Activated naive CD8-positive, alpha-beta T cell treated with anti-CD3 and anti-CD28 coated beads, Interleukin-2, amount 10 ng/mL, durations not matched to agents 7 days and 5 days (primary cell): Measurements from ENCODE around the gene GPR183. TPM values are rescaled to one million over a fixed set of nuclear protein-coding genes. Genes with fewer than 3 reads are reported as not detected.

Source experiments
- ATAC-seq: fragments of 150-1000 bp; cut with Tn5 transposase; one replicate; pipeline ENCODE4 v1.10.0; 2021; ENCODE audit warnings: low read depth, moderate library complexity
- POLR2A ChIA-PET: fragments of 350-600 bp; sonication (Branson Sonifier 250); formaldehyde crosslinking; loops from one replicate; lab custom pipeline; 2021; ENCODE audit warnings: antibody characterized with exemption; lab: Charles Lee
- DNase-seq: peaks from one replicate; pipeline ENCODE4 v3.0.0; 2021
- H3K27ac Mint-ChIP-seq: one replicate; pipeline ENCODE4 v1.8.0; 2022; ENCODE audit warnings: mild to moderate bottlenecking, mixed read lengths
- H3K27me3 Mint-ChIP-seq: one replicate; pipeline ENCODE4 v1.8.0; 2022; ENCODE audit warnings: mild to moderate bottlenecking, moderate library complexity, mixed read lengths
- H3K36me3 Mint-ChIP-seq: one replicate; pipeline ENCODE4 v1.8.0; 2021; ENCODE audit warnings: mild to moderate bottlenecking, mixed read lengths
- H3K4me1 Mint-ChIP-seq: one replicate; pipeline ENCODE4 v1.8.0; 2021; ENCODE audit warnings: mixed read lengths
- H3K4me3 Mint-ChIP-seq: one replicate; pipeline ENCODE4 v1.8.0; 2022; ENCODE audit warnings: mild to moderate bottlenecking, moderate library complexity, mixed read lengths
- H3K9me3 Mint-ChIP-seq: one replicate; pipeline ENCODE4 v1.8.0; 2021; ENCODE audit warnings: mixed read lengths
- total RNA-seq, 2 experiments: library from RNA; stranded (reverse); gene quantifications; one replicate each; pipeline ENCODE4 v1.2.3, GENCODE V29; 2021

The GPR183 gene
- total RNA-seq, 2 experiments from 2014 or later = 36.4 to 44.9 TPM

GRCh38 chr13:99265162-99265800 lies 41.9 kb downstream of the GPR183 start:
- peaks cover 43% of the 10 kb centered on the region for H3K4me1 Mint-ChIP-seq
- DNase-seq (no peak), ATAC-seq (no peak)
- no peaks in the 10 kb centered on the region for H3K9me3 Mint-ChIP-seq
- H3K27me3 Mint-ChIP-seq = no peaks in the 10 kb centered on the region
- H3K27ac Mint-ChIP-seq = no peak overlapping the region
- POLR2A ChIA-PET = interaction anchor here (0.8 to 3.0 kb wide), 7 partner anchors 47 to 178 kb away, joined by 3 to 37 read pairs (median 3); partner anchors contain the start of gene UBAC2
- H3K4me3 Mint-ChIP-seq = no peak overlapping the region
- H3K36me3 Mint-ChIP-seq = peaks cover 4% of the 10 kb centered on the region

GRCh38 chr13:99264051-99264450 lies 43.1 kb downstream of the GPR183 start:
- Mint-ChIP-seq H3K27me3 (no peaks in the 10 kb centered on the region), H3K36me3 (peaks cover 12% of the 10 kb centered on the region), H3K4me3 (no peak overlapping the region), H3K4me1 (peaks cover 52% of the 10 kb centered on the region), H3K9me3 (no peaks in the 10 kb centered on the region), H3K27ac (peak overlapping the region; percentile 71)
- POLR2A ChIA-PET = interaction anchor here (1.3 to 3.0 kb wide), 5 partner anchors 45 to 87 kb away, joined by 3 to 37 read pairs (median 6); partner anchors contain the start of gene UBAC2
- ATAC-seq (peak; percentile 39), DNase-seq (no peak)

- POLR2A ChIA-PET = interaction anchor here (0.7 to 3.0 kb wide), 4 partner anchors 45 to 87 kb away, joined by 3 to 37 read pairs (median 5); partner anchors contain the start of gene UBAC2
- H3K27ac Mint-ChIP-seq = peak overlapping the region; percentile 71
Observed at GRCh38 chr13:99263126-99263785, 43.9 kb downstream of the GPR183 start.

GRCh38 chr13:99261059-99261458 lies 46.1 kb downstream of the GPR183 start:
- no peaks in the 10 kb centered on the region for H3K9me3 Mint-ChIP-seq
- peak overlapping the region; percentile 34 for H3K27ac Mint-ChIP-seq
- POLR2A ChIA-PET = interaction anchor here (0.6 to 2.0 kb wide), 5 partner anchors 57 to 136 kb away, joined by 3 to 12 read pairs (median 5); partner anchors contain the start of gene UBAC2
- H3K4me3 Mint-ChIP-seq = no peak overlapping the region
- H3K4me1 Mint-ChIP-seq = peaks cover 56% of the 10 kb centered on the region
- no peak for DNase-seq
- H3K36me3 Mint-ChIP-seq = peaks cover 18% of the 10 kb centered on the region
- H3K27me3 Mint-ChIP-seq = no peaks in the 10 kb centered on the region
- no peak for ATAC-seq

More at GRCh38 chr13:99263126-99263785, 43.9 kb downstream of the GPR183 start:
- no peaks in the 10 kb centered on the region for H3K9me3 Mint-ChIP-seq
- no peak for DNase-seq
- H3K27me3 Mint-ChIP-seq = no peaks in the 10 kb centered on the region
- peaks cover 53% of the 10 kb centered on the region for H3K4me1 Mint-ChIP-seq
- no peak for ATAC-seq
- H3K4me3 Mint-ChIP-seq = no peak overlapping the region
- H3K36me3 Mint-ChIP-seq = peaks cover 12% of the 10 kb centered on the region

- H3K4me3 Mint-ChIP-seq = peak overlapping the region; percentile 90
Observed at GRCh38 chr13:99260216-99260615, 47.0 kb downstream of the GPR183 start.

GRCh38 chr13:99258946-99259345 lies 48.3 kb downstream of the GPR183 start:
- Mint-ChIP-seq H3K27ac (peak overlapping the region; percentile 94), H3K27me3 (no peaks in the 10 kb centered on the region), H3K4me1 (peaks cover 52% of the 10 kb centered on the region), H3K9me3 (no peaks in the 10 kb centered on the region), H3K4me3 (peak overlapping the region; percentile 90), H3K36me3 (peaks cover 31% of the 10 kb centered on the region)
- POLR2A ChIA-PET = interaction anchor here (0.6 to 4.4 kb wide), 10 partner anchors 16 to 1329 kb away, joined by 3 to 106 read pairs (median 6); partner anchors contain the start of gene UBAC2
- ATAC-seq = peak; percentile 59
- no peak for DNase-seq

More at GRCh38 chr13:99260216-99260615, 47.0 kb downstream of the GPR183 start:
- H3K27ac Mint-ChIP-seq = peak overlapping the region; percentile 94
- no peaks in the 10 kb centered on the region for H3K27me3 Mint-ChIP-seq
- DNase-seq (no peak), ATAC-seq (no peak)
- POLR2A ChIA-PET = interaction anchor here (1.1 to 2.0 kb wide), 7 partner anchors 43 to 115 kb away, joined by 3 to 12 read pairs (median 3); partner anchors contain the start of gene UBAC2
- peaks cover 55% of the 10 kb centered on the region for H3K4me1 Mint-ChIP-seq
- H3K36me3 Mint-ChIP-seq = peaks cover 22% of the 10 kb centered on the region
- no peaks in the 10 kb centered on the region for H3K9me3 Mint-ChIP-seq

- DNase-seq = no peak
- POLR2A ChIA-PET = interaction anchor here (0.6 to 4.4 kb wide), 11 partner anchors 17 to 1330 kb away, joined by 3 to 106 read pairs (median 5); partner anchors contain the start of gene UBAC2
Observed at GRCh38 chr13:99258210-99258860, 48.9 kb downstream of the GPR183 start, which contains the start of gene GPR18. TSS of gene GPR18 (minus strand) at chr13:99258379. CDS start at chr13:99255872, 2,507 bp downstream.

GRCh38 chr13:99257291-99257690 lies 49.9 kb downstream of the GPR183 start:
- peak overlapping the region; percentile 81 for H3K27ac Mint-ChIP-seq
- H3K9me3 Mint-ChIP-seq = no peaks in the 10 kb centered on the region
- DNase-seq = no peak
- no peak for ATAC-seq
- H3K4me3 Mint-ChIP-seq = peak overlapping the region; percentile 86
- peaks cover 36% of the 10 kb centered on the region for H3K36me3 Mint-ChIP-seq
- no peaks in the 10 kb centered on the region for H3K27me3 Mint-ChIP-seq
- POLR2A ChIA-PET = interaction anchor here (1.2 to 4.4 kb wide), 7 partner anchors 18 to 170 kb away, joined by 3 to 106 read pairs (median 7); partner anchors contain the start of gene UBAC2
- peaks cover 45% of the 10 kb centered on the region for H3K4me1 Mint-ChIP-seq

More at GRCh38 chr13:99258210-99258860, 48.9 kb downstream of the GPR183 start, which contains the start of gene GPR18:
- H3K4me3 Mint-ChIP-seq = peak within 1 kb of the TSS; percentile 90
- H3K9me3 Mint-ChIP-seq = no peaks in the 10 kb centered on the region
- H3K27me3 Mint-ChIP-seq = no peaks in the 10 kb centered on the region
- H3K4me1 Mint-ChIP-seq = peaks cover 48% of the 10 kb centered on the region
- peak within 1 kb of the TSS; percentile 94 for H3K27ac Mint-ChIP-seq
- peak; percentile 87 for ATAC-seq
- peaks cover 36% of the 10 kb centered on the region for H3K36me3 Mint-ChIP-seq

GRCh38 chr13:99256709-99257108 lies 50.5 kb downstream of the GPR183 start:
- POLR2A ChIA-PET = interaction anchor here (1.3 to 4.4 kb wide), 7 partner anchors 14 to 54 kb away, joined by 3 to 106 read pairs (median 7); partner anchors contain the start of gene UBAC2
- no peak for ATAC-seq
- peak overlapping the region; percentile 86 for H3K4me3 Mint-ChIP-seq
- peak overlapping the region; percentile 85 for H3K27ac Mint-ChIP-seq
- H3K4me1 Mint-ChIP-seq = peaks cover 51% of the 10 kb centered on the region
- no peaks in the 10 kb centered on the region for H3K9me3 Mint-ChIP-seq
- DNase-seq = no peak
- no peaks in the 10 kb centered on the region for H3K27me3 Mint-ChIP-seq
- H3K36me3 Mint-ChIP-seq = peaks cover 42% of the 10 kb centered on the region

- Mint-ChIP-seq H3K36me3 (peaks cover 42% of the 10 kb centered on the region), H3K27me3 (no peaks in the 10 kb centered on the region), H3K9me3 (no peaks in the 10 kb centered on the region)
Observed at GRCh38 chr13:99256283-99256682, 50.9 kb downstream of the GPR183 start.

GRCh38 chr13:99255271-99255670 lies 51.9 kb downstream of the GPR183 start:
- POLR2A ChIA-PET = interaction anchor here (0.8 to 4.4 kb wide), 4 partner anchors 37 to 79 kb away, joined by 5 to 106 read pairs (median 6); partner anchors contain the start of gene UBAC2
- Mint-ChIP-seq H3K36me3 (peaks cover 49% of the 10 kb centered on the region), H3K27me3 (no peaks in the 10 kb centered on the region), H3K27ac (peak overlapping the region; percentile 15), H3K4me1 (peaks cover 51% of the 10 kb centered on the region), H3K4me3 (peak overlapping the region; percentile 86), H3K9me3 (no peaks in the 10 kb centered on the region)
- DNase-seq (no peak), ATAC-seq (no peak)

More at GRCh38 chr13:99256283-99256682, 50.9 kb downstream of the GPR183 start:
- Mint-ChIP-seq H3K27ac (peak overlapping the region; percentile 85), H3K4me3 (peak overlapping the region; percentile 86), H3K4me1 (peaks cover 52% of the 10 kb centered on the region)
- DNase-seq = no peak
- ATAC-seq = no peak
- POLR2A ChIA-PET = interaction anchor here (0.8 to 4.4 kb wide), 5 partner anchors 13 to 80 kb away, joined by 3 to 106 read pairs (median 6); partner anchors contain the start of gene UBAC2

- ATAC-seq (no peak), DNase-seq (no peak)
- Mint-ChIP-seq H3K4me3 (peak overlapping the region; percentile 86), H3K36me3 (peaks cover 49% of the 10 kb centered on the region), H3K27me3 (no peaks in the 10 kb centered on the region), H3K9me3 (no peaks in the 10 kb centered on the region), H3K27ac (peak overlapping the region; percentile 15), H3K4me1 (peaks cover 49% of the 10 kb centered on the region)
- POLR2A ChIA-PET = interaction anchor here (1.8 to 4.4 kb wide), 2 partner anchors 40 to 52 kb away, joined by 7 to 106 read pairs; partner anchors contain the start of gene UBAC2
Observed at GRCh38 chr13:99254830-99255229, 52.4 kb downstream of the GPR183 start.
